Fibroblast of pulmonary artery (primary cell): ENCODE results near the gene STRIP1.

Source experiments
- DNase-seq: peaks from one replicate; pipeline ENCODE4 v3.0.0-alpha.2; 2010; ENCODE audit warnings: low read depth
- H3K4me3 ChIP-seq: replicated peaks from 2 replicates; pipeline ENCODE4 v1.5.1; 2011; ENCODE audit warnings: low read depth, mild to moderate bottlenecking, control low read depth, low read length, moderate library complexity
- CTCF ChIP-seq: IDR thresholded peaks from 2 replicates; pipeline ENCODE4 v1.5.1; 2011; ENCODE audit warnings: mild to moderate bottlenecking, control low read depth, low read length, inconsistent platforms; ENCODE audit errors: missing control alignments

The STRIP1 gene

GRCh38 chr1:110086961-110087360 lies 52.5 kb downstream of the STRIP1 start:
- no peak overlapping the region for H3K4me3 ChIP-seq
- no peak for TF ChIP-seq CTCF
- no peak for DNase-seq

GRCh38 chr1:110087812-110088738 lies 53.7 kb downstream of the STRIP1 start:
- DNase-seq: peak; percentile 68
- peak; percentile 74 for TF ChIP-seq CTCF
- H3K4me3 ChIP-seq: no peak overlapping the region

GRCh38 chr1:110088739-110089316 lies 54.4 kb downstream of the STRIP1 start:
- no peak overlapping the region for H3K4me3 ChIP-seq
- no peak for TF ChIP-seq CTCF
- no peak for DNase-seq

GRCh38 chr1:110089561-110090275 lies 55.3 kb downstream of the STRIP1 start:
- no peak for DNase-seq
- no peak for TF ChIP-seq CTCF

GRCh38 chr1:110091381-110091780 lies 57.0 kb downstream of the STRIP1 start:
- TF ChIP-seq CTCF: no peak
- H3K4me3 ChIP-seq: no peak overlapping the region
- no peak for DNase-seq

More at GRCh38 chr1:110089561-110090275, 55.3 kb downstream of the STRIP1 start:
- no peak overlapping the region for H3K4me3 ChIP-seq

GRCh38 chr1:110091791-110092190 lies 57.4 kb downstream of the STRIP1 start:
- TF ChIP-seq CTCF: no peak
- no peak overlapping the region for H3K4me3 ChIP-seq
- no peak for DNase-seq
